Kidney epithelial cell (primary cell): ENCODE measurements around the gene LRRC51. TPM values are rescaled to one million over a fixed set of nuclear protein-coding genes. Genes with fewer than 3 reads are reported as not detected.

Source experiments
- DNase-seq: peaks from one replicate; pipeline ENCODE4 v3.0.0-alpha.2; 2010; ENCODE audit warnings: low read depth
- H3K27me3 ChIP-seq: 2 replicates; pipeline ENCODE4 v1.6.0; 2011; ENCODE audit warnings: low read length; ENCODE audit not compliant: control insufficient read depth, insufficient read depth
- H3K36me3 ChIP-seq: 2 replicates; pipeline ENCODE4 v1.5.1; 2011; ENCODE audit warnings: low read length; ENCODE audit not compliant: control insufficient read depth, insufficient read depth
- H3K4me3 ChIP-seq: 2 replicates; pipeline ENCODE4 v1.5.1; 2011; ENCODE audit warnings: low read depth, mild to moderate bottlenecking, control low read depth, low read length
- CTCF ChIP-seq: IDR thresholded peaks from 2 replicates; pipeline ENCODE4 v1.5.1; 2011; ENCODE audit warnings: mild to moderate bottlenecking, moderate library complexity, low read length, control low read depth, inconsistent platforms; ENCODE audit not compliant: insufficient read depth, poor library complexity, severe bottlenecking
- total RNA-seq: library from RNA; depleted of rRNA; stranded (reverse); fragments of >200 nt; gene quantifications from 2 replicates; pipeline ENCODE4 v1.2.3, GENCODE V29; 2015

Gene LRRC51
- total RNA-seq, 1 donor from 2014 or later, result 5.7 TPM

- no peak for TF ChIP-seq CTCF
- peaks cover 1% of the 10 kb centered on the region for H3K36me3 ChIP-seq
- H3K4me3 ChIP-seq, result no peak overlapping the region
- H3K27me3 ChIP-seq, result no peaks in the 10 kb centered on the region
- no peak for DNase-seq
These were observed 13.0 kb upstream of the LRRC51 start for GRCh38 chr11:72067676-72068075.

GRCh38 chr11:72069200-72069599 lies 11.4 kb upstream of the LRRC51 start:
- no peak for TF ChIP-seq CTCF
- Histone ChIP-seq H3K36me3 (peaks cover 1% of the 10 kb centered on the region), H3K27me3 (no peaks in the 10 kb centered on the region), H3K4me3 (no peak overlapping the region)
- no peak for DNase-seq

- peaks cover 1% of the 10 kb centered on the region for H3K36me3 ChIP-seq
- no peaks in the 10 kb centered on the region for H3K27me3 ChIP-seq
- no peak overlapping the region for H3K4me3 ChIP-seq
- TF ChIP-seq CTCF, result no peak
- peak; percentile 86 for DNase-seq
These were observed 10.8 kb upstream of the LRRC51 start for GRCh38 chr11:72069787-72070251.

GRCh38 chr11:72070491-72070890 lies 10.2 kb upstream of the LRRC51 start:
- H3K27me3 ChIP-seq, result no peaks in the 10 kb centered on the region
- TF ChIP-seq CTCF, result no peak
- no peak overlapping the region for H3K4me3 ChIP-seq
- DNase-seq, result no peak
- peaks cover 1% of the 10 kb centered on the region for H3K36me3 ChIP-seq

- Histone ChIP-seq H3K4me3 (no peak overlapping the region), H3K36me3 (peaks cover 1% of the 10 kb centered on the region), H3K27me3 (no peaks in the 10 kb centered on the region)
- TF ChIP-seq CTCF, result no peak
- peak; percentile 42 for DNase-seq
These were observed 8.3 kb upstream of the LRRC51 start for GRCh38 chr11:72072348-72072747.

GRCh38 chr11:72075109-72075508 lies 5.5 kb upstream of the LRRC51 start:
- no peaks in the 10 kb centered on the region for H3K27me3 ChIP-seq
- no peaks in the 10 kb centered on the region for H3K36me3 ChIP-seq
- DNase-seq, result no peak
- H3K4me3 ChIP-seq, result no peak overlapping the region
- peak; percentile 12 for TF ChIP-seq CTCF
